GM23338 (cell line): Measurements from ENCODE around the gene PROCA1. TPM values are rescaled to one million over a fixed set of nuclear protein-coding genes. Genes with fewer than 3 reads are reported as not detected.

Experiments
- ATAC-seq: fragments of 200-7000 bp; cut with Tn5 transposase; 3 replicates; pipeline ENCODE4 v1.9.1; 2020
- DNase-seq: peaks from one replicate; pipeline ENCODE4 v3.0.0-alpha.2; 2015; ENCODE audit warnings: low spot score
- H2AFZ ChIP-seq: fragments of 200-600 bp; sonication (generic); 2 replicates; pipeline ENCODE4 v1.8.0; 2016; ENCODE audit warnings: antibody characterized with exemption, mild to moderate bottlenecking, moderate library complexity
- H3F3A ChIP-seq: fragments of 200-600 bp; sonication (generic); replicated peaks from 2 replicates; pipeline ENCODE4 v1.8.0; 2017; ENCODE audit warnings: antibody characterized with exemption, mixed run types, low read depth
- H3K27ac ChIP-seq: fragments of 200-600 bp; sonication (generic); 2 replicates; pipeline ENCODE4 v1.6.1; 2016; ENCODE audit warnings: low read depth
- H3K27me3 ChIP-seq: fragments of 200-600 bp; sonication (generic); 2 replicates; pipeline ENCODE4 v1.8.0; 2016; ENCODE audit warnings: mild to moderate bottlenecking, mixed run types, moderate library complexity; ENCODE audit not compliant: insufficient read depth
- H3K36me3 ChIP-seq: fragments of 200-600 bp; sonication (generic); 2 replicates; pipeline ENCODE4 v1.8.0; 2016; ENCODE audit warnings: mild to moderate bottlenecking; ENCODE audit not compliant: insufficient read depth
- H3K4me1 ChIP-seq: fragments of 200-600 bp; sonication (generic); 2 replicates; pipeline ENCODE4 v1.8.0; 2016; ENCODE audit warnings: mild to moderate bottlenecking, moderate library complexity; ENCODE audit not compliant: insufficient read depth
- H3K4me2 ChIP-seq: fragments of 200-600 bp; sonication (generic); 2 replicates; pipeline ENCODE4 v1.7.1; 2017; ENCODE audit warnings: mixed run types
- H3K4me3 ChIP-seq: fragments of 200-600 bp; sonication (generic); 2 replicates; pipeline ENCODE4 v1.6.1; 2016; ENCODE audit warnings: mixed run types
- H3K79me2 ChIP-seq: fragments of 200-600 bp; sonication (generic); replicated peaks from 2 replicates; pipeline ENCODE4 v1.8.0; 2017; ENCODE audit warnings: mild to moderate bottlenecking; ENCODE audit not compliant: insufficient read depth
- H3K9me2 ChIP-seq: fragments of 200-600 bp; sonication (generic); 2 replicates; pipeline ENCODE4 v1.8.0; 2017; ENCODE audit not compliant: insufficient read depth
- H4K20me1 ChIP-seq: fragments of 200-600 bp; sonication (generic); replicated peaks from 2 replicates; pipeline ENCODE4 v1.8.0; 2017; ENCODE audit warnings: mild to moderate bottlenecking; ENCODE audit not compliant: insufficient read depth
- H3K27ac Mint-ChIP-seq: 2 replicates; pipeline ENCODE4 v1.8.0; 2020; ENCODE audit warnings: inconsistent platforms, mild to moderate bottlenecking, moderate library complexity, mixed read lengths
- H3K27me3 Mint-ChIP-seq: 3 replicates; pipeline ENCODE4 v1.8.0; 2022; ENCODE audit warnings: low read depth, mild to moderate bottlenecking, moderate library complexity, mixed read lengths, inconsistent platforms; ENCODE audit not compliant: insufficient read depth, poor library complexity
- H3K36me3 Mint-ChIP-seq: 3 replicates; pipeline ENCODE4 v1.8.0; 2021; ENCODE audit warnings: low read depth, mild to moderate bottlenecking, inconsistent platforms, moderate library complexity, mixed read lengths
- H3K4me1 Mint-ChIP-seq: 3 replicates; pipeline ENCODE4 v1.8.0; 2020; ENCODE audit warnings: mild to moderate bottlenecking, inconsistent platforms, mixed read lengths
- H3K4me3 Mint-ChIP-seq: 3 replicates; pipeline ENCODE4 v1.8.0; 2021; ENCODE audit warnings: moderate library complexity, mild to moderate bottlenecking, inconsistent platforms, mixed read lengths
- H3K9me3 Mint-ChIP-seq: 3 replicates; pipeline ENCODE4 v1.8.0; 2020; ENCODE audit warnings: moderate library complexity, mild to moderate bottlenecking, inconsistent platforms, mixed read lengths
- CREB1 ChIP-seq: fragments of 250-450 bp; sonication (Bioruptor Pico); IDR thresholded peaks from 2 replicates; pipeline ENCODE4 v1.5.0; 2020; ENCODE audit warnings: low read depth, mild to moderate bottlenecking, moderate library complexity
- ETS1 ChIP-seq: IDR thresholded peaks from 2 replicates; pipeline ENCODE4 v1.6.1; 2016; ENCODE audit warnings: antibody characterized with exemption
- EZH2 ChIP-seq: fragments of 200-600 bp; sonication (generic); IDR thresholded peaks from one replicate; pipeline ENCODE4 v1.8.0; 2017; ENCODE audit warnings: antibody characterized with exemption, mild to moderate bottlenecking, low read depth; ENCODE audit not compliant: unreplicated experiment
- JUNB ChIP-seq: IDR thresholded peaks from one replicate; pipeline ENCODE4 v1.6.1; 2016; ENCODE audit warnings: antibody characterized with exemption; ENCODE audit not compliant: unreplicated experiment
- NANOG ChIP-seq: IDR thresholded peaks from 2 replicates; pipeline ENCODE4 v1.6.1; 2016; ENCODE audit warnings: antibody characterized with exemption, borderline replicate concordance
- POLR2AphosphoS5 ChIP-seq: IDR thresholded peaks from 2 replicates; pipeline ENCODE4 v1.6.1; 2016; ENCODE audit warnings: antibody characterized with exemption, low read depth
- REST ChIP-seq: IDR thresholded peaks from one replicate; pipeline ENCODE4 v1.6.1; 2018; ENCODE audit warnings: antibody characterized with exemption; ENCODE audit not compliant: unreplicated experiment
- ZNF114 ChIP-seq: fragments of 250-450 bp; sonication (Bioruptor Pico); IDR thresholded peaks from 2 replicates; pipeline ENCODE4 v1.5.0; 2020; ENCODE audit warnings: mild to moderate bottlenecking, moderate library complexity
- ZNF331 ChIP-seq: fragments of 250-450 bp; sonication (Bioruptor Pico); IDR thresholded peaks from 2 replicates; pipeline ENCODE4 v1.5.0; 2020; ENCODE audit warnings: low read depth, mild to moderate bottlenecking, moderate library complexity
- polyA plus RNA-seq: library from polyadenylated mRNA; unstranded; fragments of >200 nt; fragmentation: Nextera tagmentation; extraction: Ambion mirVana; gene quantifications from 2 replicates; pipeline ENCODE4 v1.2.1, GENCODE V29; 2016
- total RNA-seq: library from RNA; depleted of rRNA; stranded (reverse); fragments of >200 nt; shearing (Covaris generic); gene quantifications from 2 replicates; pipeline ENCODE4 v1.2.3, GENCODE V29; 2014

The PROCA1 gene
- total and polyA plus RNA-seq, 2 experiments from 2014 or later: 11.3 to 14.4 TPM

GRCh38 chr17:28745786-28746411 is 34.2 kb upstream of the PROCA1 start:
- TF ChIP-seq ZNF114: no peak
- TF ChIP-seq JUNB: no peak
- TF ChIP-seq REST: no peak
- TF ChIP-seq NANOG: no peak
- no peak for TF ChIP-seq CREB1 (CRISPR knock-in tag)
- no peak for TF ChIP-seq POLR2AphosphoS5
- no peak for TF ChIP-seq EZH2
- no peak for TF ChIP-seq ZNF331
- Mint-ChIP-seq H3K36me3 (peaks cover 64% of the 10 kb centered on the region), H3K4me1 (peaks cover 47% of the 10 kb centered on the region), H3K27ac (peak overlapping the region; percentile 98), H3K27me3 (peaks cover 50% of the 10 kb centered on the region), H3K4me3 (peak overlapping the region; percentile 91), H3K9me3 (no peaks in the 10 kb centered on the region)
- H3F3A ChIP-seq: peaks cover 53% of the 10 kb centered on the region
- DNase-seq (peak; percentile 60), ATAC-seq (peak; percentile 1)
- H3K79me2 ChIP-seq: peaks cover 32% of the 10 kb centered on the region
- peak overlapping the region; percentile 96 for H3K4me2 ChIP-seq
- H3K36me3 ChIP-seq: peaks cover 22% of the 10 kb centered on the region
- H2AFZ ChIP-seq: no peak overlapping the region
- H3K4me1 ChIP-seq: peaks cover 38% of the 10 kb centered on the region
- no peaks in the 10 kb centered on the region for H3K27me3 ChIP-seq
- peak overlapping the region; percentile 99 for H3K27ac ChIP-seq
- peak overlapping the region; percentile 93 for H3K4me3 ChIP-seq
- H4K20me1 ChIP-seq: peaks cover 14% of the 10 kb centered on the region
- H3K9me2 ChIP-seq: no peaks in the 10 kb centered on the region

GRCh38 chr17:28744972-28745785 is 33.5 kb upstream of the PROCA1 start:
- Mint-ChIP-seq H3K36me3 (peaks cover 57% of the 10 kb centered on the region), H3K27me3 (peaks cover 43% of the 10 kb centered on the region), H3K4me3 (peak overlapping the region; percentile 91), H3K9me3 (no peaks in the 10 kb centered on the region), H3K27ac (peak overlapping the region; percentile 98), H3K4me1 (peaks cover 43% of the 10 kb centered on the region)
- Histone ChIP-seq H3F3A (peaks cover 47% of the 10 kb centered on the region), H3K27ac (peak overlapping the region; percentile 99), H2AFZ (no peak overlapping the region), H3K4me2 (peak overlapping the region; percentile 96), H3K4me3 (peak overlapping the region; percentile 93), H3K79me2 (peaks cover 32% of the 10 kb centered on the region), H3K4me1 (peaks cover 32% of the 10 kb centered on the region), H4K20me1 (peaks cover 8% of the 10 kb centered on the region; the same call in 1 of the 2 replicates), H3K36me3 (peaks cover 16% of the 10 kb centered on the region; the same call in 1 of the 2 replicates), H3K27me3 (no peaks in the 10 kb centered on the region), H3K9me2 (no peaks in the 10 kb centered on the region)
- DNase-seq (peak; percentile 75), ATAC-seq (peak; percentile 12)
- TF ChIP-seq REST (no peak), ETS1 (0 out of 2 replicates have a peak, but pooled peaks have one; percentile 34)
